Cardiac fibroblast (primary cell): Measurements from ENCODE around the gene FIGN.

Source experiments
- DNase-seq, 2 donors: peaks; one replicate each; pipeline versions ENCODE4 v3.0.0 to v3.0.0-alpha.2; 2010; ENCODE audit warnings: low read depth in 2 of 2
- H3K4me3 ChIP-seq, 2 donors: replicated peaks in 1 of 2; 1 replicate in 1 of 2; 2 replicates in 1 of 2; pipeline ENCODE4 v1.5.1; 2011; ENCODE audit warnings: low read depth in 2 of 2, low read length in 2 of 2, mild to moderate bottlenecking in 2 of 2, moderate library complexity in 1 of 2
- CTCF ChIP-seq: IDR thresholded peaks from one replicate; pipeline ENCODE4 v1.5.1; 2011; ENCODE audit warnings: low read depth, mild to moderate bottlenecking, low read length, inconsistent platforms

FIGN gene

DNA sequence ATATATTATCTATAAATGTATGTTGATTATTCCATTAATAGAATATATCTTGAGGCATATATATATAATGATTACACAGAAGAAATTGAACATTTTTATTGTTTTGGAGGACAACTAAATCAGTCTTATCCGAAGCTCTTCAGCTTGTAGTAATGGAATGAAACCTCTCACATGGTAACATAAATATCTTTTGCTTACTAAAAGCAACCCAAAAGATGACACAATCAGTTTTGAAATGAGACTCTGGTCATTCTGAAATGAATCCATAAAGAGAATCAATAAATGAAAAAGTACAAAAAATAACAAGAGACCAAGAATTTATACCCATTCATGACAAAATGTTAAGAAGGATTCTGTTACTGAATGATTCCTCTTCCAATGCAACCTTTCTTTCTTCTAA, 110.2 kb downstream of the FIGN start:
- no peak overlapping the region for H3K4me3 ChIP-seq
- no peak for TF ChIP-seq CTCF
- DNase-seq = no peak

DNA sequence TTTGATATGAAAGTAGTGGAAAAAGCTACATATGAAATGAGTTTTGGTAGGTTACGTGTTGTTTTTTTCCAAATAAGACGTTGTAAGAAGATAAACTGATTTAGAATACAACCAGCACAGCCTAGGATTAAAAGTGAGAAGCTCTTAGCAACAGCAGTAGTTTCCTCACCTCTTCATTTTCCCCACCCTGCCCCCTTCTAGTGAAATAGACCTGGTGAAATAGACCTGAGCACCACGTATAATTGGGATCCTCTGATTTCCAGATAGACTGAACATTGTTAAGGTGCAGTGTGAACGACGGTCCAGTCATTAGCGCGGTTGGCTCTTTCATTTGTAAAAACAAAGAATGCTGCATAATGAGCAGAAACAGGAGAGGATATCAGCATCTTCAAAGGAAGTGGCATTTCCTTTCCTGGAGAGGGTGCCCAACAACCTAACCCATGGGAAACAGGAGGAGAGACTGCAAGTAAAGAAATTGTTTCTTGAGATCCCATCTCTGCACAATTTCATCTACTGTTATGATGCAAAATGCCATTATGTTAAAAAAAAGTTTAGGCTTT, 114.3 kb downstream of the FIGN start:
- no peak overlapping the region for H3K4me3 ChIP-seq
- TF ChIP-seq CTCF = no peak
- DNase-seq = no peak

GRCh38 chr2:163617517-163617916, 118.3 kb downstream of the FIGN start:
- TF ChIP-seq CTCF = no peak
- no peak overlapping the region for H3K4me3 ChIP-seq
- no peak for DNase-seq

DNA sequence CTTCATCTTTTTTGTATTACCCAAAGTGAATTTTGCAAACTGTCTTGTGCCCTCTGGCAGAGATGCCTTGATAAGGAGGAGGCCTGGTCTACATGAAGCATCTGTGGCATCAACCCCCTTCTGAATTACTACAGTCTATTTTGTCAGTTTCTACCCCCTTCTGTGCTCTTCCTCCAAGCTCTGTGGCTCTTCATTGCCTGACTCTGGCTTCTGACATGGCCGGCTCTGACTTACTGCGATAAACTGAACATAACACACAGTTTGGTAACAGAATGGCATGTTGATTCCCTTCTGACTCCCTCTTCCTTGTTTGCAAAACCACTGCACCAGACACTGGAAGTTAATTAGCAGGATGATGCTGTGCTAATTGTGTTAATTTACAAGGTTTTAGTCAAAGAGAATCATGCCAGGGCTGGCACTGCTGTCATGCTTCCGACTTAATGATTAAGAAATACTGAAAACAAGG, 122.5 kb downstream of the FIGN start:
- no peak for DNase-seq
- no peak overlapping the region for H3K4me3 ChIP-seq
- no peak for TF ChIP-seq CTCF

GRCh38 chr2:163612332-163612731, 123.5 kb downstream of the FIGN start:
- H3K4me3 ChIP-seq = no peak overlapping the region
- DNase-seq = no peak
- TF ChIP-seq CTCF = no peak

- no peak for TF ChIP-seq CTCF
- DNase-seq = no peak
- no peak overlapping the region for H3K4me3 ChIP-seq
Measured at GRCh38 chr2:163611557-163611906, 124.3 kb downstream of the FIGN start.
